ENCODE results near the gene DPYSL3. TPM values are rescaled to one million over a fixed set of nuclear protein-coding genes. Genes with fewer than 3 reads are reported as not detected.
A peak's percentile ranks its signal among the peaks of the same experiment; 100 is the strongest.

The DPYSL3 gene
- polyA plus RNA-seq, 4 donors, result 2.2 to 32.0 (median 13.7) TPM

- no peak for FAIRE-seq
- H3K27me3 ChIP-seq (ENCODE audit: control insufficient read depth in 3 of 3, insufficient read depth in 3 of 3, low read length in 3 of 3), result no peaks in the 10 kb centered on the region
Observed at GRCh38 chr5:147485046-147485445, 24.8 kb downstream of the DPYSL3 start.

DNA sequence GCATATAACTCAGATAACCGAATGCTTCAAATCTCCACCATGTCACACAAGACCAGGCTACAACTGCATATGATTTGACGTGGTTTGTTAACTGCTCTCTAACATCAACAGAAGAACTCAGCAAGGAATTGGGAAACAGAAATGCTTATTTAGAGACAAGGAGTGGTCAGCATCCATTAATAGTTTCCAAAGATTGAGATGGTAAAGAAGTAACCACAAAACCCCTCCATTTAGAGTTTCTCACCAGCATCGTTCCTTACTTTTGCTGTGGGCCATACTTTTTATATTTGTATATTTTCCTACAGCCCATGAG lies 25.2 kb downstream of the DPYSL3 start:
- no peaks in the 10 kb centered on the region for H3K27me3 ChIP-seq (ENCODE audit: control insufficient read depth in 3 of 3, insufficient read depth in 3 of 3, low read length in 3 of 3)
- peaks cover 0 to 3% of the 10 kb centered on the region in 2 donors for H3K9me3 ChIP-seq (ENCODE audit: control insufficient read depth in 2 of 2, insufficient read depth in 1 of 2, low read depth in 1 of 2, low read length in 1 of 2)
- 58 to 91% (median 72%) methylated on average over 3 of the region's 3 CpGs for WGBS, 3 donors
- FAIRE-seq (no peak), DNase-seq (no peak)
- H3K27ac ChIP-seq (ENCODE audit: low read depth in 1 of 3, low read length in 2 of 3), result peak overlapping the region in 2 of 3 donors; percentile 61 to 89
- peaks cover 0 to under 1% (median 0%) of the 10 kb centered on the region in 3 donors for H3K4me1 ChIP-seq (ENCODE audit: control insufficient read depth in 3 of 3, insufficient read depth in 2 of 3, low read depth in 1 of 3, low read length in 2 of 3)
- no peaks in the 10 kb centered on the region for H3K36me3 ChIP-seq (ENCODE audit: control insufficient read depth in 3 of 3, insufficient read depth in 2 of 3, low read depth in 1 of 3, low read length in 3 of 3)
- no peak overlapping the region for H3K4me3 ChIP-seq (ENCODE audit: low read depth in 1 of 3, low read length in 3 of 3)

More at GRCh38 chr5:147485046-147485445, 24.8 kb downstream of the DPYSL3 start:
- WGBS, 3 donors, result 63 to 79% (median 68%) methylated on average over 6 of the region's 6 CpGs
- Histone ChIP-seq H3K4me1 (ENCODE audit: control insufficient read depth in 3 of 3, insufficient read depth in 2 of 3, low read depth in 1 of 3, low read length in 2 of 3) (no peaks in the 10 kb centered on the region), H3K9me3 (ENCODE audit: control insufficient read depth in 2 of 2, insufficient read depth in 1 of 2, low read depth in 1 of 2, low read length in 1 of 2) (peaks cover 0 to 3% of the 10 kb centered on the region in 2 donors), H3K27ac (ENCODE audit: low read depth in 1 of 3, low read length in 2 of 3) (peak overlapping the region in 2 of 3 donors; percentile 61 to 89), H3K4me3 (ENCODE audit: low read depth in 1 of 3, low read length in 3 of 3) (no peak overlapping the region), H3K36me3 (ENCODE audit: control insufficient read depth in 3 of 3, insufficient read depth in 2 of 3, low read depth in 1 of 3, low read length in 3 of 3) (no peaks in the 10 kb centered on the region)
- no peak for DNase-seq

- no peak for FAIRE-seq
Observed at GRCh38 chr5:147483961-147484707, 25.7 kb downstream of the DPYSL3 start.

GRCh38 chr5:147483188-147483790 lies 26.6 kb downstream of the DPYSL3 start:
- H3K27me3 ChIP-seq (ENCODE audit: control insufficient read depth in 3 of 3, insufficient read depth in 3 of 3, low read length in 3 of 3), result no peaks in the 10 kb centered on the region
- FAIRE-seq (no peak), DNase-seq (no peak)
- H3K9me3 ChIP-seq (ENCODE audit: control insufficient read depth in 2 of 2, insufficient read depth in 1 of 2, low read depth in 1 of 2, low read length in 1 of 2), result peaks cover 0 to 3% of the 10 kb centered on the region in 2 donors
- no peak overlapping the region for H3K4me3 ChIP-seq (ENCODE audit: low read depth in 1 of 3, low read length in 3 of 3)
- H3K36me3 ChIP-seq (ENCODE audit: control insufficient read depth in 3 of 3, insufficient read depth in 2 of 3, low read depth in 1 of 3, low read length in 3 of 3), result no peaks in the 10 kb centered on the region
- 54 to 61% (median 55%) methylated on average over 5 of the region's 5 CpGs for WGBS, 3 donors
- H3K4me1 ChIP-seq (ENCODE audit: control insufficient read depth in 3 of 3, insufficient read depth in 2 of 3, low read depth in 1 of 3, low read length in 2 of 3), result peaks cover 0 to 2% (median 0%) of the 10 kb centered on the region in 3 donors
- H3K27ac ChIP-seq (ENCODE audit: low read depth in 1 of 3, low read length in 2 of 3), result peak overlapping the region in 2 of 3 donors; percentile 61 to 90

More at GRCh38 chr5:147483961-147484707, 25.7 kb downstream of the DPYSL3 start:
- Histone ChIP-seq H3K27me3 (ENCODE audit: control insufficient read depth in 3 of 3, insufficient read depth in 3 of 3, low read length in 3 of 3) (no peaks in the 10 kb centered on the region), H3K4me3 (ENCODE audit: low read depth in 1 of 3, low read length in 3 of 3) (no peak overlapping the region), H3K4me1 (ENCODE audit: control insufficient read depth in 3 of 3, insufficient read depth in 2 of 3, low read depth in 1 of 3, low read length in 2 of 3) (peaks cover 0 to 2% (median 0%) of the 10 kb centered on the region in 3 donors), H3K9me3 (ENCODE audit: control insufficient read depth in 2 of 2, insufficient read depth in 1 of 2, low read depth in 1 of 2, low read length in 1 of 2) (peaks cover 0 to 3% of the 10 kb centered on the region in 2 donors), H3K36me3 (ENCODE audit: control insufficient read depth in 3 of 3, insufficient read depth in 2 of 3, low read depth in 1 of 3, low read length in 3 of 3) (no peaks in the 10 kb centered on the region), H3K27ac (ENCODE audit: low read depth in 1 of 3, low read length in 2 of 3) (peak overlapping the region in 2 of 3 donors; percentile 61 to 90)
- 31 to 57% (median 49%) methylated on average over 5 of the region's 5 CpGs for WGBS, 3 donors
- peak; percentile 9 to 55 for DNase-seq

GRCh38 chr5:147482706-147483180 lies 27.1 kb downstream of the DPYSL3 start:
- no peak for DNase-seq
- Histone ChIP-seq H3K4me3 (ENCODE audit: low read depth in 1 of 3, low read length in 3 of 3) (no peak overlapping the region), H3K27ac (ENCODE audit: low read depth in 1 of 3, low read length in 2 of 3) (peak overlapping the region in 2 of 3 donors; percentile 36 to 54), H3K4me1 (ENCODE audit: control insufficient read depth in 3 of 3, insufficient read depth in 2 of 3, low read depth in 1 of 3, low read length in 2 of 3) (peaks cover 0 to 2% (median 0%) of the 10 kb centered on the region in 3 donors), H3K27me3 (ENCODE audit: control insufficient read depth in 3 of 3, insufficient read depth in 3 of 3, low read length in 3 of 3) (no peaks in the 10 kb centered on the region), H3K36me3 (ENCODE audit: control insufficient read depth in 3 of 3, insufficient read depth in 2 of 3, low read depth in 1 of 3, low read length in 3 of 3) (no peaks in the 10 kb centered on the region), H3K9me3 (ENCODE audit: control insufficient read depth in 2 of 2, insufficient read depth in 1 of 2, low read depth in 1 of 2, low read length in 1 of 2) (peaks cover 0 to 3% of the 10 kb centered on the region in 2 donors)
- 66 to 78% (median 73%) methylated on average over 7 of the region's 7 CpGs for WGBS, 3 donors
- no peak for FAIRE-seq

- DNase-seq, result no peak
- no peak overlapping the region for H3K4me3 ChIP-seq (ENCODE audit: low read depth in 1 of 3, low read length in 3 of 3)
- FAIRE-seq, result no peak
- WGBS, 3 donors, result 67 to 70% (median 67%) methylated on average over 3 of the region's 3 CpGs
- no peaks in the 10 kb centered on the region for H3K36me3 ChIP-seq (ENCODE audit: control insufficient read depth in 3 of 3, insufficient read depth in 2 of 3, low read depth in 1 of 3, low read length in 3 of 3)
- peaks cover 0 to 2% (median 0%) of the 10 kb centered on the region in 3 donors for H3K4me1 ChIP-seq (ENCODE audit: control insufficient read depth in 3 of 3, insufficient read depth in 2 of 3, low read depth in 1 of 3, low read length in 2 of 3)
- no peaks in the 10 kb centered on the region for H3K27me3 ChIP-seq (ENCODE audit: control insufficient read depth in 3 of 3, insufficient read depth in 3 of 3, low read length in 3 of 3)
- peak overlapping the region in 2 of 3 donors; percentile 36 to 48 for H3K27ac ChIP-seq (ENCODE audit: low read depth in 1 of 3, low read length in 2 of 3)
- H3K9me3 ChIP-seq (ENCODE audit: control insufficient read depth in 2 of 2, insufficient read depth in 1 of 2, low read depth in 1 of 2, low read length in 1 of 2), result peaks cover 0 to 3% of the 10 kb centered on the region in 2 donors
Observed at GRCh38 chr5:147481874-147482705, 27.8 kb downstream of the DPYSL3 start.

DNA sequence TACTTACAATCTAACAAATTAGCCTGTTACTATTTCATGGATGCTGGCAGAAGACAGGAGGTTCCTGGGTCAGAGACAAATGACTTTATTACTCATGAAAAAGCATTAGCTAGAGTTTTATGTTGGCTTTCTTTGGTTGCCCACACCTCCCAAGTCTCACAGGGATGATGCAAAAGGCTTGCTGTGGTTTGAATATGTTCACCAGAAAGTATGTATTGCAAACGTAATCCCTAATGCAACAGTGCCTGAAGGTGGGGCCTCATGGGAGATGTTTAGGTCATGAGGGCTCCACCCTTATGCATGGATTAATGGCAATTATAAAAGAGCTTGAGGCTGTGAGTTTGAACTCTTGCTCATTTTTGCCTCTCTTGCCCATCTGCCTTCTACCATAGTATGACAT lies 28.5 kb downstream of the DPYSL3 start:
- no peak overlapping the region for H3K4me3 ChIP-seq (ENCODE audit: low read depth in 1 of 3, low read length in 3 of 3)
- peak overlapping the region in 1 of 3 donors; percentile 45 for H3K27ac ChIP-seq (ENCODE audit: low read depth in 1 of 3, low read length in 2 of 3)
- 77 to 83% (median 82%) methylated on average over 1 of the region's 1 CpG for WGBS, 3 donors
- H3K36me3 ChIP-seq (ENCODE audit: control insufficient read depth in 3 of 3, insufficient read depth in 2 of 3, low read depth in 1 of 3, low read length in 3 of 3), result no peaks in the 10 kb centered on the region
- FAIRE-seq (no peak), DNase-seq (no peak)
- H3K9me3 ChIP-seq (ENCODE audit: control insufficient read depth in 2 of 2, insufficient read depth in 1 of 2, low read depth in 1 of 2, low read length in 1 of 2), result peaks cover 0 to 3% of the 10 kb centered on the region in 2 donors
- peaks cover 0 to 2% (median 0%) of the 10 kb centered on the region in 3 donors for H3K4me1 ChIP-seq (ENCODE audit: control insufficient read depth in 3 of 3, insufficient read depth in 2 of 3, low read depth in 1 of 3, low read length in 2 of 3)
- no peaks in the 10 kb centered on the region for H3K27me3 ChIP-seq (ENCODE audit: control insufficient read depth in 3 of 3, insufficient read depth in 3 of 3, low read length in 3 of 3)

DNA sequence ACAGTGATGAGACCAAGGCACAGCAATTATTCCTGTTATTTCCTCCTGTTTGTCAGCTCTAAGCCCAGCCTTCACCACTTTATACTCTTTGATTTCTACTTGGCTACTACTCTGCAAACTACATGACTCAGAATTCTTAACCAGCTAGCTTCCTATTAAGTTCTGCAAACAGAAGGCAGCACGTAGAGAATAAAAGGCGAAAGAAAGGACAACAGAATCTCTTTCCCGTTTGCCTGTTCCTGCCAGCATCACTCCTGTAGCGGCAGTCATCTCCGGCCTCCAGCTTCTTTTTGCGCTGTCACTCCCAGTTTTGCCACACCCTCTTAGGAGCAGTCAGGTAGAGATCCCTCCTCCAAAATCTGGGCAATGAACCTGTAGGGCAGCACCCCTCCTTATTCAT lies 29.9 kb downstream of the DPYSL3 start:
- DNase-seq, result no peak

More for the DNA sequence above, 29.9 kb downstream of the DPYSL3 start:
- Histone ChIP-seq H3K9me3 (ENCODE audit: control insufficient read depth in 2 of 2, insufficient read depth in 1 of 2, low read depth in 1 of 2, low read length in 1 of 2) (peaks cover 0 to 3% of the 10 kb centered on the region in 2 donors), H3K27ac (ENCODE audit: low read depth in 1 of 3, low read length in 2 of 3) (peak overlapping the region in 1 of 3 donors; percentile 36), H3K4me3 (ENCODE audit: low read depth in 1 of 3, low read length in 3 of 3) (no peak overlapping the region), H3K27me3 (ENCODE audit: control insufficient read depth in 3 of 3, insufficient read depth in 3 of 3, low read length in 3 of 3) (no peaks in the 10 kb centered on the region), H3K36me3 (ENCODE audit: control insufficient read depth in 3 of 3, insufficient read depth in 2 of 3, low read depth in 1 of 3, low read length in 3 of 3) (no peaks in the 10 kb centered on the region), H3K4me1 (ENCODE audit: control insufficient read depth in 3 of 3, insufficient read depth in 2 of 3, low read depth in 1 of 3, low read length in 2 of 3) (peaks cover 0 to 2% (median 0%) of the 10 kb centered on the region in 3 donors)
- 70 to 74% (median 72%) methylated on average over 6 of the region's 6 CpGs for WGBS, 3 donors
- no peak for FAIRE-seq
